Smooth muscle cell (in vitro differentiated cells): Measurements from ENCODE around the gene ABHD16B. TPM values are rescaled to one million over a fixed set of nuclear protein-coding genes. Genes with fewer than 3 reads are reported as not detected.

Source experiments
- DNase-seq: peaks from one replicate; lab custom pipeline; 2025; ENCODE audit not compliant: unreplicated experiment; lab: John Stamatoyannopoulos, UW
- H2AFZ ChIP-seq: fragments of 200-600 bp; sonication (generic); 2 replicates; pipeline ENCODE4 v1.6.0; 2016; ENCODE audit warnings: antibody characterized with exemption, low read depth, mild to moderate bottlenecking
- H3F3A ChIP-seq: fragments of 200-600 bp; sonication (generic); 2 replicates; pipeline ENCODE4 v1.6.0; 2017; ENCODE audit warnings: antibody characterized with exemption, low read depth
- H3K27ac ChIP-seq: fragments of 200-600 bp; sonication (generic); 2 replicates; pipeline ENCODE4 v1.5.1; 2016; ENCODE audit warnings: low read depth, mild to moderate bottlenecking
- H3K27me3 ChIP-seq: fragments of 200-600 bp; sonication (generic); 2 replicates; pipeline ENCODE4 v1.6.1; 2016; ENCODE audit warnings: low read depth, mild to moderate bottlenecking
- H3K36me3 ChIP-seq: fragments of 200-600 bp; sonication (generic); 2 replicates; pipeline ENCODE4 v1.5.1; 2016; ENCODE audit warnings: low read depth
- H3K4me1 ChIP-seq: fragments of 200-600 bp; sonication (generic); 2 replicates; pipeline ENCODE4 v1.5.1; 2016; ENCODE audit warnings: low read depth
- H3K4me2 ChIP-seq: fragments of 200-600 bp; sonication (generic); 2 replicates; pipeline ENCODE4 v1.6.0; 2016; ENCODE audit warnings: mild to moderate bottlenecking
- H3K4me3 ChIP-seq: fragments of 200-600 bp; sonication (generic); 2 replicates; pipeline ENCODE4 v1.5.1; 2016; ENCODE audit warnings: mild to moderate bottlenecking
- H3K79me2 ChIP-seq: fragments of 200-600 bp; sonication (generic); 2 replicates; pipeline ENCODE4 v1.6.0; 2016; ENCODE audit warnings: low read depth, mild to moderate bottlenecking
- H3K9ac ChIP-seq: fragments of 200-600 bp; sonication (generic); 2 replicates; pipeline ENCODE4 v1.6.0; 2016; ENCODE audit warnings: low read depth
- H3K9me3 ChIP-seq: fragments of 200-600 bp; sonication (generic); replicated peaks from 2 replicates; pipeline ENCODE4 v1.5.1; 2016; ENCODE audit warnings: low read depth
- H4K20me1 ChIP-seq: fragments of 200-600 bp; sonication (generic); 2 replicates; pipeline ENCODE4 v1.6.0; 2016; ENCODE audit warnings: low read depth
- CTCF ChIP-seq: fragments of 200-600 bp; sonication (generic); IDR thresholded peaks from 2 replicates; pipeline ENCODE4 v1.5.1; 2017; ENCODE audit warnings: borderline replicate concordance, mild to moderate bottlenecking, antibody characterized with exemption; ENCODE audit not compliant: insufficient read depth, poor library complexity, severe bottlenecking
- WGBS: methylation state at CpG from one replicate; pipeline ENCODE4 v1.1.7; 2016; ENCODE audit warnings: low lambda C conversion rate; 5-methylcytosine and 5-hydroxymethylcytosine counted together
- polyA plus RNA-seq: library from polyadenylated mRNA; unstranded; fragments of >200 nt; fragmentation: Nextera tagmentation; extraction: Ambion mirVana; gene quantifications from 2 replicates; pipeline ENCODE4 v1.2.1, GENCODE V29; 2016
- total RNA-seq: library from RNA; depleted of rRNA; stranded (reverse); fragments of >200 nt; gene quantifications from 2 replicates; pipeline ENCODE4 v1.2.3, GENCODE V29; 2014

Gene ABHD16B
- total and polyA plus RNA-seq, 2 experiments from 2014 or later: 0.31 TPM; not detected in 1

DNA sequence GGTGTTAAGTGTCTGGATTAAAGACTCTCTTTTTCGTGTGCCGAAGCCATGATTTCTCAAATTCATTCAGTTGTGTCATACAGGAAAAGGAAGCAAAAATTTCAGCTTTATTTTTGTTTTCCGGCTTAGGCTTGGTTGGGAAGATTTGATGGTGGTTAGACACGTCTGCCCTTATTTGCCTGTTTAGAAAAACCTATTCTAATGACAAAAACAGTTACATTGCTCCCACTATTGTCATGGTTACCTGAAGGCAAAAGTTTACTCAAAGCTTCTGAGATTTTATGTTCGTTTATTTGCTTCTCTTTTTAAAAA lies 34.6 kb downstream of the ABHD16B start:
- Histone ChIP-seq H3K27ac (peak overlapping the region; percentile 61), H3K4me2 (peak overlapping the region; percentile 90), H3K9me3 (no peaks in the 10 kb centered on the region), H3K27me3 (no peaks in the 10 kb centered on the region), H3K4me1 (peaks cover 10% of the 10 kb centered on the region), H4K20me1 (peaks cover 75% of the 10 kb centered on the region), H2AFZ (no peak overlapping the region), H3K36me3 (no peaks in the 10 kb centered on the region), H3K79me2 (peaks cover 55% of the 10 kb centered on the region), H3F3A (peaks cover 32% of the 10 kb centered on the region), H3K9ac (peak overlapping the region; percentile 45), H3K4me3 (peak overlapping the region; percentile 58)
- 12% methylated on average over 5 of the region's 5 CpGs for WGBS
- no peak for TF ChIP-seq CTCF
- no peak for DNase-seq

DNA sequence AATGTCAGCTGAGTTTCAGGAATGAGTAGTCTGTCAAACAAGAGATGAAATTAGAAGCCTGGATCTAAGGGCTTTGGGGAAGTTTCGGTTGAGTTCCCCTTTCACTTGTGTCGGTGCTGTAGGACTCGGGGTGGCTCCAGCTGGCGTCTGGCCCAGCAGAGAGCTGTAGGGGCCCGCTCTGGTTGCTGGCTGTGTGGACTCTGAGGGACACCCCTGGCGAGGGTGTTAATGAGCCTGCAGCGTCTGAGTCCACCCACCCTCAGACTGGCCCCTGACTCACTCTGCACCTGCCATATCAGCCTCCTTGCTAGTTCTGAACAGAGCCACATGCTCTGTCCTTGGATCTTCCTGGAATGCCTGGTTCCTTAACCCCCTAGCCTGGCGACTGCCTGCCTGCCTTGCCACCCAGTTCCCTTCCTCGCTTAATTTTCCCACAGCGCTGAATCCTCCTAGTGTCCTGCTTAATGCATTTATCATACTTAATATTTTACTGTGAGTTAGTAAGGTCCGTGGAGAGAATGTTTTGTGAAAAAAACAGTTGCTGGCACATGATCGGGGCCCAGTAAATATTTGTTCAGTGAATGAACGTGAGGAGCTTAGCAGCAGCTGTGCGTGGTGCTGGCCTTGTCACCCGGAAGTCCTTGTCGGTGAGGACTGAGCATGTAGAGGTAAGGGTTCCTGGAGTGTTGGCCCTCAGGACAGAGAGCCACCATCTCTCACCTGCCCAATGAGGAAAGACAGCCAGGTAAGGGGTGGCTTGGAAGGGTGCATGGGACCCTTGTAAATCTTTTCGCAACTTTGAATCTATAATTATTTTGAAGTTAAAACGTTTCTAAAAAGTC lies 35.2 kb downstream of the ABHD16B start:
- Histone ChIP-seq H2AFZ (no peak overlapping the region), H3K27me3 (no peaks in the 10 kb centered on the region)

DNA sequence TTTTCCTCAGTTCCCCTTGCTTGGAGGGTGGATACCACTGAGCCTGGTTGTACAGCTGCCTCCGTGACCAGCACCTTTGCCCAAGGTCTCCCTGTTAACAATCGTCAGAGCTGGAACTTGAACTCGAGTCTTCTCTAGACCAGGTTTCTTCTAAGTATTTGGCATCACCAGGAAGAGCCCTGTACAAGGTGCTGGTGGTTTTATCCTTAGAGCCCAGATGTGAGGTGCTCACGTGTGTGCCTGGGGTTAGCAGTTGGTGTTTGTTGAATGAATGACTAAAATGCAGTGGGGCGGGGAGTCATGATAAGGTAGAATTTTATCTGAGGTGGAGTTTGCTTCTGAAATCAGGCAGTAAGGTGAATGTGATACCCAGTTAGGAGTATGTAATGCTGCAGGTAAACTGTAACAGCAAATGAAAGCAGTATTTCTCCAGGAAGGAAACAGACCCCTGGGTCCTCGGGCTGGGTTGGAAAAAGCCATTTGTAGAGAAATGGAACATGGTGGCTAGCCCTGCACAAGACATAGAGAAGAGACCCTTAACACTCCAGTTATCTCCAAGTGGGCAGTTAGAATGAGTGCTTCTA lies 36.8 kb downstream of the ABHD16B start:
- Histone ChIP-seq H3K36me3 (no peaks in the 10 kb centered on the region), H3F3A (peaks cover 15% of the 10 kb centered on the region), H3K79me2 (peaks cover 77% of the 10 kb centered on the region), H3K4me3 (no peak overlapping the region), H3K27me3 (no peaks in the 10 kb centered on the region), H4K20me1 (peaks cover 85% of the 10 kb centered on the region), H3K4me2 (no peak overlapping the region), H3K9me3 (no peaks in the 10 kb centered on the region), H3K4me1 (peaks cover 10% of the 10 kb centered on the region), H3K9ac (no peak overlapping the region), H2AFZ (no peak overlapping the region), H3K27ac (no peak overlapping the region)
- TF ChIP-seq CTCF: no peak
- WGBS: 96% methylated on average over 6 of the region's 6 CpGs
- DNase-seq: no peak

More for the DNA sequence above, 35.2 kb downstream of the ABHD16B start:
- Histone ChIP-seq H3K9me3 (no peaks in the 10 kb centered on the region), H3K9ac (peak overlapping the region; percentile 45), H3K27ac (peak overlapping the region; percentile 61), H3F3A (peaks cover 31% of the 10 kb centered on the region), H3K4me1 (peaks cover 10% of the 10 kb centered on the region), H3K79me2 (peaks cover 61% of the 10 kb centered on the region), H3K4me2 (peak overlapping the region; percentile 90), H3K36me3 (no peaks in the 10 kb centered on the region), H4K20me1 (peaks cover 75% of the 10 kb centered on the region), H3K4me3 (peak overlapping the region; percentile 58)
- no peak for TF ChIP-seq CTCF
- no peak for DNase-seq
- WGBS: 51% methylated on average over 18 of the region's 18 CpGs
